Natural killer cell (primary cell): ENCODE measurements around the gene CDCA7. TPM values are rescaled to one million over a fixed set of nuclear protein-coding genes. Genes with fewer than 3 reads are reported as not detected.

ENCODE experiments used
- ATAC-seq, 3 donors: fragments of 150-1000 bp in 2 of 3; fragments of 200-7000 bp in 1 of 3; cut with Tn5 transposase; 1 replicate in 1 of 3; 2 replicates in 2 of 3; pipeline ENCODE4 v1.10.0; 2021; ENCODE audit warnings: mild to moderate bottlenecking in 2 of 3, moderate library complexity in 2 of 3
- DNase-seq, 2 donors: peaks; one replicate each; pipeline versions ENCODE4 v3.0.0 to v3.0.0-alpha.2; 2013 to 2021; ENCODE audit warnings: mixed read lengths in 1 of 2
- H3K27ac ChIP-seq: one replicate; pipeline ENCODE4 v1.5.1; 2013; ENCODE audit warnings: mild to moderate bottlenecking, low read length
- H3K27me3 ChIP-seq: one replicate; pipeline ENCODE4 v1.6.1; 2013; ENCODE audit warnings: low read length; ENCODE audit not compliant: control insufficient read depth, insufficient read depth
- H3K36me3 ChIP-seq: one replicate; pipeline ENCODE4 v1.6.1; 2013; ENCODE audit warnings: low read length; ENCODE audit not compliant: control insufficient read depth, insufficient read depth
- H3K4me1 ChIP-seq: one replicate; pipeline ENCODE4 v1.6.1; 2013; ENCODE audit warnings: low read length; ENCODE audit not compliant: control insufficient read depth, insufficient read depth
- H3K4me3 ChIP-seq: one replicate; pipeline ENCODE4 v1.5.1; 2013; ENCODE audit warnings: low read length
- H3K9me3 ChIP-seq: one replicate; pipeline ENCODE4 v1.6.1; 2013; ENCODE audit warnings: low read length; ENCODE audit not compliant: control insufficient read depth, insufficient read depth
- H3K27ac Mint-ChIP-seq, 2 donors: one replicate each; pipeline ENCODE4 v1.8.0; 2022; ENCODE audit warnings: mild to moderate bottlenecking in 2 of 2, mixed read lengths in 2 of 2, moderate library complexity in 1 of 2
- H3K27me3 Mint-ChIP-seq, 2 donors: one replicate each; pipeline ENCODE4 v1.8.0; 2022; ENCODE audit warnings: low read depth in 2 of 2, mixed read lengths in 2 of 2
- H3K36me3 Mint-ChIP-seq: one replicate; pipeline ENCODE4 v1.8.0; 2022; ENCODE audit warnings: mixed read lengths
- H3K4me1 Mint-ChIP-seq, 2 donors: one replicate each; pipeline ENCODE4 v1.8.0; 2022; ENCODE audit warnings: mixed read lengths in 2 of 2
- H3K4me3 Mint-ChIP-seq: one replicate; pipeline ENCODE4 v1.8.0; 2022; ENCODE audit warnings: mild to moderate bottlenecking, moderate library complexity, mixed read lengths
- H3K9me3 Mint-ChIP-seq, 2 donors: one replicate each; pipeline ENCODE4 v1.8.0; 2022; ENCODE audit warnings: mixed read lengths in 2 of 2
- CTCF ChIP-seq: fragments of 200-600 bp; IDR thresholded peaks from one replicate; pipeline ENCODE4 v1.8.0; 2022; ENCODE audit warnings: antibody characterized with exemption
- WGBS: methylation state at CpG from one replicate; pipeline ENCODE4 v1.1.7; 2013; ENCODE audit warnings: missing lambda C conversion rate; ENCODE audit not compliant: insufficient coverage; 5-methylcytosine and 5-hydroxymethylcytosine counted together
- intact Hi-C: fragments of 100-400 bp; cut with micrococcal nuclease; formaldehyde crosslinking; loops from one replicate; pipeline ENCODE4 v1.14.2; 2022
- total RNA-seq, 4 donors: library from RNA; stranded (reverse); fragments of 120-200 nt in 1 of 4; gene quantifications; one replicate each; pipeline versions ENCODE4 v1.2.3 to v1.2.4, GENCODE V29; 2013 to 2022

The CDCA7 gene
- total RNA-seq, 3 donors from 2014 or later (not counting 1 experiment from before 2014, with no cell fraction given) = 1.4 to 1.6 (median 1.5) TPM

GRCh38 chr2:173358616-173359015 lies 3.9 kb downstream of the CDCA7 start:
- DNase-seq (peak in 1 of 2 donors; percentile 10), ATAC-seq (no peak)
- Mint-ChIP-seq H3K4me3 (no peak overlapping the region), H3K4me1 (peaks cover 20 to 26% of the 10 kb centered on the region in 2 donors), H3K9me3 (no peaks in the 10 kb centered on the region), H3K27ac (no peak overlapping the region), H3K36me3 (no peaks in the 10 kb centered on the region), H3K27me3 (peaks cover 9 to 12% of the 10 kb centered on the region in 2 donors)
- H3K36me3 ChIP-seq = no peaks in the 10 kb centered on the region
- no peak for TF ChIP-seq CTCF
- H3K27ac ChIP-seq = no peak overlapping the region
- H3K9me3 ChIP-seq = no peaks in the 10 kb centered on the region
- intact Hi-C loops = no loop called here
- H3K4me3 ChIP-seq = no peak overlapping the region
- WGBS = 77% methylated on average over 4 of the region's 5 CpGs
- peaks cover 11% of the 10 kb centered on the region for H3K4me1 ChIP-seq
- peaks cover 13% of the 10 kb centered on the region for H3K27me3 ChIP-seq

- Mint-ChIP-seq H3K36me3 (no peaks in the 10 kb centered on the region), H3K4me1 (peaks cover 14 to 20% of the 10 kb centered on the region in 2 donors), H3K9me3 (no peaks in the 10 kb centered on the region), H3K27ac (no peak overlapping the region), H3K4me3 (no peak overlapping the region), H3K27me3 (peaks cover 3 to 6% of the 10 kb centered on the region in 2 donors)
- WGBS = 60% methylated on average over 7 of the region's 8 CpGs
- H3K4me1 ChIP-seq = peaks cover 8% of the 10 kb centered on the region
- no peak overlapping the region for H3K27ac ChIP-seq
- TF ChIP-seq CTCF = no peak
- intact Hi-C loops = no loop called here
- peaks cover 9% of the 10 kb centered on the region for H3K27me3 ChIP-seq
- no peak overlapping the region for H3K4me3 ChIP-seq
- no peaks in the 10 kb centered on the region for H3K36me3 ChIP-seq
- no peaks in the 10 kb centered on the region for H3K9me3 ChIP-seq
- DNase-seq = peak in 1 of 2 donors; percentile 46
- no peak for ATAC-seq
Observed at GRCh38 chr2:173359231-173359630, 4.6 kb downstream of the CDCA7 start.

- no peaks in the 10 kb centered on the region for H3K36me3 Mint-ChIP-seq
- Histone ChIP-seq H3K27ac (no peak overlapping the region), H3K4me1 (no peaks in the 10 kb centered on the region), H3K27me3 (no peaks in the 10 kb centered on the region), H3K36me3 (no peaks in the 10 kb centered on the region), H3K4me3 (no peak overlapping the region), H3K9me3 (no peaks in the 10 kb centered on the region)
- H3K4me1 Mint-ChIP-seq = peaks cover 0 to 8% of the 10 kb centered on the region in 2 donors
- no peaks in the 10 kb centered on the region for H3K9me3 Mint-ChIP-seq
- peak overlapping the region in 1 of 2 donors; percentile 8 for H3K27ac Mint-ChIP-seq
- TF ChIP-seq CTCF = no peak
- DNase-seq (peak in 1 of 2 donors; percentile 29), ATAC-seq (no peak)
- H3K4me3 Mint-ChIP-seq = no peak overlapping the region
- intact Hi-C loops = no loop called here
- H3K27me3 Mint-ChIP-seq = no peaks in the 10 kb centered on the region
- WGBS = 82% methylated on average over 3 of the region's 3 CpGs
Observed at GRCh38 chr2:173370198-173370597, 15.5 kb downstream of the CDCA7 start.

- intact Hi-C loops = no loop called here
- WGBS = 90% methylated on average over 3 of the region's 3 CpGs
- H3K4me3 Mint-ChIP-seq = no peak overlapping the region
Observed at GRCh38 chr2:173371023-173371422, 16.4 kb downstream of the CDCA7 start.

More at GRCh38 chr2:173371023-173371422, 16.4 kb downstream of the CDCA7 start:
- Mint-ChIP-seq H3K36me3 (no peaks in the 10 kb centered on the region), H3K27ac (no peak overlapping the region), H3K9me3 (no peaks in the 10 kb centered on the region), H3K27me3 (no peaks in the 10 kb centered on the region), H3K4me1 (peaks cover 0 to 8% of the 10 kb centered on the region in 2 donors)
- no peak for TF ChIP-seq CTCF
- Histone ChIP-seq H3K4me1 (no peaks in the 10 kb centered on the region), H3K27ac (no peak overlapping the region), H3K36me3 (no peaks in the 10 kb centered on the region), H3K4me3 (no peak overlapping the region), H3K27me3 (no peaks in the 10 kb centered on the region), H3K9me3 (no peaks in the 10 kb centered on the region)
- no peak for DNase-seq
- ATAC-seq = no peak
